ENCODE data around the gene CAVIN2. TPM values are rescaled to one million over a fixed set of nuclear protein-coding genes. Genes with fewer than 3 reads are reported as not detected.

Gene CAVIN2
- total RNA-seq, 1 donor, result 29.8 TPM

DNA sequence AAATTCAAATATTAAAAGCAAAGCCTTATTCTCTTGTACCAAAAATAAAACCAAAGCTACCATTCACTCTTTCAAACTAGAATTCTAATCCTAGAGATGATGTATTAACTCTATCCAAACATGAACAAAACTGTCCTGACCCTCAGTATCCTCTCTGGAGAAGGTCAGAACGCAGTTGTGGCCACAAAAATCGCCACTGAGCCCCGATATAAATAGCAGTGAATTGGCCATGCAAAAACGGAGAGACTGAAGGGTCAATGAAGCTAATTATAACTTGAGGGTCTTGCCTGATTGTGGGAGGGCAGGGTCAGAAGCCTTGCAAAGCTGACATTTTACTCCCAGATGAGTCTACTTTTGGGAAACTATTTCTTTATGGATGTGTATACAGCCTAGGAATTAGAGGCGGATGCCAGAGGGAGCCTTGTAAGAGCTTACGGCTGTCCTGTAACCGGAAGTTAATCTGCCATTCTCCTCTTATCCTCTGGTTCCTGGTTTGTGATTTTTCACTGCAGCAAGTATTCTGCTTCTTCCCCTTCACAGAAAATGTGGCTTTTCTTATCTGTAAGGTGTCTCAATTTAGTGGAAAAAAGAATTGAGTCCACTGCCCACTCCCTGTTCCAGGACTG is 28.1 kb downstream of the CAVIN2 start:
- H3K4me3 ChIP-seq (ENCODE audit: low read depth, low read length), result no peak overlapping the region
- TF ChIP-seq, protein P1, sequence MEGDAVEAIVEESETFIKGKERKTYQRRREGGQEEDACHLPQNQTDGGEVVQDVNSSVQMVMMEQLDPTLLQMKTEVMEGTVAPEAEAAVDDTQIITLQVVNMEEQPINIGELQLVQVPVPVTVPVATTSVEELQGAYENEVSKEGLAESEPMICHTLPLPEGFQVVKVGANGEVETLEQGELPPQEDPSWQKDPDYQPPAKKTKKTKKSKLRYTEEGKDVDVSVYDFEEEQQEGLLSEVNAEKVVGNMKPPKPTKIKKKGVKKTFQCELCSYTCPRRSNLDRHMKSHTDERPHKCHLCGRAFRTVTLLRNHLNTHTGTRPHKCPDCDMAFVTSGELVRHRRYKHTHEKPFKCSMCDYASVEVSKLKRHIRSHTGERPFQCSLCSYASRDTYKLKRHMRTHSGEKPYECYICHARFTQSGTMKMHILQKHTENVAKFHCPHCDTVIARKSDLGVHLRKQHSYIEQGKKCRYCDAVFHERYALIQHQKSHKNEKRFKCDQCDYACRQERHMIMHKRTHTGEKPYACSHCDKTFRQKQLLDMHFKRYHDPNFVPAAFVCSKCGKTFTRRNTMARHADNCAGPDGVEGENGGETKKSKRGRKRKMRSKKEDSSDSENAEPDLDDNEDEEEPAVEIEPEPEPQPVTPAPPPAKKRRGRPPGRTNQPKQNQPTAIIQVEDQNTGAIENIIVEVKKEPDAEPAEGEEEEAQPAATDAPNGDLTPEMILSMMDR (IDR thresholded peaks at IDR 0.05; ENCODE audit: insufficient read depth, low read length), result no peak
- DNase-seq (ENCODE audit: low read depth), result no peak

DNA sequence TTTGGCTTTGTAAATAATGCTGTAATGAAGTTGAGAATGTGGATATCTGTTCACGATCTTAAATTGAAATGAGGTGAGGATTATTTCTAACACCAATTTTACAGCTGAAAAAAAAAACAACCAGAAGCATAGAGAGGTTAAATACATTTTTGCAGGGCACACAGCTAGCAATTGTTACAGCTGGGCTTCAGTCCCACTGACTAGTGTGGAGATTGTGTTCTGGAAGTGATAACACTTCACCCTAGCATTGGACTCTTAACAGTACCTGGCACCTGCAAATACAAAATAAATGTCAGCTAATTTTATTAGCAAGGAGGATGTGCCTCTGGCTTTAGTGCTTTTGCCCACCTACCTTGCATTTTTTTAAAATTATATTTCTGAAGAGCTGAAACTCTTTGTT is 28.8 kb downstream of the CAVIN2 start:
- H3K4me3 ChIP-seq (ENCODE audit: low read depth, low read length), result no peak overlapping the region
- TF ChIP-seq, protein P1 (IDR thresholded peaks at IDR 0.05; ENCODE audit: insufficient read depth, low read length), result no peak
- DNase-seq (ENCODE audit: low read depth), result no peak

DNA sequence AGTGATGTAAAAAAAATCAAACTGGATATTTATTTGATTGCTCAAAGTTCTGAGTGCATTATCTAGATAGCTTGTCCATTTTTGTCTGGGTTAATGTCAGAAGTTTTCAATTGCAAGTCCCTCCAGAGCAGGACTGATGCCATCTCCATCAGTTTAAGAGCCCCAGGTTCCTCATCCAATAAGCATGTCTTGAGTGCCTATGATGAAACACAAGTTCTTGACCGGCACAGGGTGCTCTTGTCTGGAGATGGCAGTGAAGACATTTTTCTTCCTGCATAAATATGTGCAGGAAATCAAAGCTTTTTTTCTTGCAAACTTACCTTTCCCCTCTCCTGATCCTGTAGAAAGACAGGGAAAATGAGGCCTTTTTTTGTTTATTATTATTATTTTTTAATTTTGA is 31.9 kb downstream of the CAVIN2 start:
- TF ChIP-seq, protein P1 (IDR thresholded peaks at IDR 0.05; ENCODE audit: insufficient read depth, low read length), result no peak
- no peak overlapping the region for H3K4me3 ChIP-seq (ENCODE audit: low read depth, low read length)
- no peak for DNase-seq (ENCODE audit: low read depth)

DNA sequence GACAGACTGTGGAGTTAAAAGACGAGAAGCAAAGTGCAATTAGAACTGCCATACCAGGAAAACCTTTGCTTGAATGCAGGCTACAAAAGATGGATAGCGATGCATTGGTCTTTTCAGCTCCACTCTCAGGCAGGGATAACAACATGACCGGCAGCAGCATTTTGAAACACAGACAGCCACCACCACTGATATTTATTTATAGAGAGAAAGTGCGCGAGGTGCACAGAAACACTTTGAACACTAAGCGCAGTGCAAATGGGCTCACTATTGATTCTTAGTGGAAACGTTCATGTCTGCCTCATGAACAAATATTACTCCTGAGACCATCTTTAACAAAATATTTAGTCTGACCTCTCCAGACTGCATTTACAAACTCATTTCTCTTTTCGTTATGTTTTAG is 32.9 kb downstream of the CAVIN2 start:
- TF ChIP-seq, protein P1 (IDR thresholded peaks at IDR 0.05; ENCODE audit: insufficient read depth, low read length), result no peak
- no peak for DNase-seq (ENCODE audit: low read depth)
- H3K4me3 ChIP-seq (ENCODE audit: low read depth, low read length), result no peak overlapping the region

DNA sequence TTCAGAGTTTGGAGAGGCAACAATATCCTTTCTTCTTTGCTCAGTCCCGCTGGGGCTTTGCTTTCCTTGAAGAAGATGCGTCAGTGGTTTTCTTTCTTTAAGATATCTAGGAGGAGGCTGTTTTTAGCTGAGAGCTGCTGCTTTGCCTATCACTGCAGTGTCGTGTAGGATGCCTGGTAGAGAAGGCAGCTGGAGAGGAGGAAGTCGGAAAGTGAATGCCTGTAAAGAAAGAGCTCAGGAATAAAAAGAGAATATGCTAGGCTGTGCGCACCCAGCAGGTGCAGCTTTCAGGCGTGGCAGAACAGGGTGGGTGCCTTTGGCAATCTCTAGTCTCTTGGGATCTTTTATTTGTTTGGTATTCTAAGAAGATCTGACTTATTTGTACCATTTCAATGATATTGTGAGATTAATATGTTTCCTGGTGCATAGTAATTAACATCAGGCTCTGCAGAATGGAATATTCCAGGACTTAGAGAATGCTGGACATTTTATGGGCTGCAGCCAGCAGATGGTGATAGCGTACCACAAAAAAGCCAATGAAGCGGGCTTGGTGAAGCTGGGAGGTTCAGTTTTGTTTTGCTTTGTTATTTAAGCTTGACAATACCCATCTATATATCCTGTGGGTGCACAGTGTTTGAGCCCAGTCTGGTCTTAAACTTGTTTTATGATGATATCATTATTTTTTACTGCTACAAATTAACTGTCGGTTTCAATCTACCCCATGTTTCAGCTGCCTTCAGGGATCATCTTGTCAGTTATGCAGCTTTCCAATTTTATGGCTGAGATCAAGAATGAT is 34.9 kb downstream of the CAVIN2 start:
- TF ChIP-seq, protein P1 (IDR thresholded peaks at IDR 0.05; ENCODE audit: insufficient read depth, low read length), result peak; percentile 83
- DNase-seq (ENCODE audit: low read depth), result peak; percentile 85
- no peak overlapping the region for H3K4me3 ChIP-seq (ENCODE audit: low read depth, low read length)

DNA sequence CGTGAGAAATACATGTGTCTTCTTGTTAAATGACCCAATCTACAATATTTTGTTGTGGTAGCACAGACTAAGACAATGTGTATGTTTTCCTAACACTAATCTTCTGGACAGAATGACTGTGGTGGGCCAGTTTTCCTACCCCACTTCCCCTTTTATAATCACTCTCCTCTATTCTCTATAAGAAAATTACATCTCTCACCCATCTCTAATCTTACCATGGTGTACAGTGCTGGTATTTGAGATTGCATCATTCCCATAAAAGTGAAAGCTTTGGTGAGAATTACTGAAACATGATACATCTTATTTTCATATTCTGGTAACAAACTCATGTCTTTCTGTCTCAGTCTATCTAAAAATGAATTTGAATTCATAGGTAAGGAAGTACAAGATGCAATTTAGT is 40.5 kb downstream of the CAVIN2 start:
- DNase-seq (ENCODE audit: low read depth), result peak; percentile 50

More for the DNA sequence above, 40.5 kb downstream of the CAVIN2 start:
- TF ChIP-seq, protein P1 (IDR thresholded peaks at IDR 0.05; ENCODE audit: insufficient read depth, low read length), result no peak
- no peak overlapping the region for H3K4me3 ChIP-seq (ENCODE audit: low read depth, low read length)

Data from fibroblast of the aortic adventitia (primary cell).